Cerebellar cortex (tissue), 1 donor: Measurements from ENCODE around the gene BUD23.
"Not testable (repeated sequence)": the region's sequence is repeated elsewhere in the genome, so short reads cannot be mapped to it uniquely, and the experiment has no call there.

ENCODE experiments used
- DNase-seq: peaks from one replicate; pipeline ENCODE4 v3.0.0-alpha.2; 2015; ENCODE audit warnings: low spot score

Gene BUD23

GRCh38 chr7:73700581-73701134 is 17.3 kb downstream of the BUD23 start:
- DNase-seq: no peak

GRCh38 chr7:73701357-73701995 is 18.1 kb downstream of the BUD23 start:
- DNase-seq: peak; percentile 50

DNA sequence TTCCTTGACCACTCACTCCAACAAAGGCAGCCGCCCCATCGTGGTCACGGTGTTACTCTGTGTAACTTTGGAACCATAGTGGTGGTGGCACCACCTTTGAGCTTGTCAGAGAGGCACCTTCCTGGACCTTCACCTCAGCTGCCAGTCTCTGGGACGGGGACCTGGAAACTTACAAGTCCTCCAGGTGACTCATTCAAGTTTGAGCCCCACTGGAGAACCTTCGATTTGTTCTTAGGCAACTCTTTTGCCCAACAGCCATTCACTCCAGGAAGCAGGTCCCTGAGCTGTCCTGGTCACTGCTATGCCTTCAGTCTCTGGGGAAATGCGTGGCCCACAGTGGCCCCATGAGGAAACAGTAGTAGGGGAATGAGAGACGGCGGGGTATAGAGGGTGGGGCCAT is 18.8 kb downstream of the BUD23 start:
- no peak for DNase-seq

DNA sequence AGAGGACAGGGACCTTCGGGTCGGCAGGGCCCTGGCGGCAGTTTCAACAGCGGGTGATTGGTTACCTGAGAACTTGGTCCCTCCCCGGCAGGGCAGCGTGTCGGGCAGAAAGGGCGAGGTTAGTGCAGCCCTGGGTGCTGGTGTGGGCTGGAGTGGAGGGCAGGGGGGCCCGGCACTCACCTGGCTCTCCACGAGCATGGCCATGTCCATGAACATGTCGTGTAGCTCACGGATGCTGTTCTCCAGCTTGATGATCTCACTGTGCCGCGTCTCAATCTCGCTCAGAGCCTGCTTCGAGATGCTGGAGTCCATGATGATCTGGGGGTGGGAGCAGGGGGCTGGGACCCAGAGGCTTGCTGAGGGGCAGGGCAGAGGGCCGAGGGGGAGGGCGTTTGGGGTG is 19.3 kb downstream of the BUD23 start:
- DNase-seq: no peak

DNA sequence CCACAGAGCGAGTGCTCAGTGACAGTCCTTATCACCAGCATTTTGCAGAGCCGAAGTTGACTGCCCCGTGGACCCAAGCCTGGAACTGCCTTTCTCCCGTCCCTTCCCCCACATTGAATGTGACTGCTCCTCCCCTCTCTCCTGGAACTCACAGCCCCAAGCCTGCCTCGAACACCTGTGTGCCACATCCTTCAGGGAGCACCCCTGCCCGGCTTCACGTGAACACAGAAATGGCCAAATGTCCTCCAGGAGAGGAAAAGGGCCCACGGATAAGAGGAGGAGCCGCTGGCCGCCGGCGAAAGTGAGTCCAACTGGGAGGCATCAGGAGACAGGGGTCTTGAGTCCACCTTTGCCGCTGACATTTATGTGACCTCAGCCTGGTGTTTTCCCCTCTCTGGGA is 19.8 kb downstream of the BUD23 start:
- DNase-seq: no peak

DNA sequence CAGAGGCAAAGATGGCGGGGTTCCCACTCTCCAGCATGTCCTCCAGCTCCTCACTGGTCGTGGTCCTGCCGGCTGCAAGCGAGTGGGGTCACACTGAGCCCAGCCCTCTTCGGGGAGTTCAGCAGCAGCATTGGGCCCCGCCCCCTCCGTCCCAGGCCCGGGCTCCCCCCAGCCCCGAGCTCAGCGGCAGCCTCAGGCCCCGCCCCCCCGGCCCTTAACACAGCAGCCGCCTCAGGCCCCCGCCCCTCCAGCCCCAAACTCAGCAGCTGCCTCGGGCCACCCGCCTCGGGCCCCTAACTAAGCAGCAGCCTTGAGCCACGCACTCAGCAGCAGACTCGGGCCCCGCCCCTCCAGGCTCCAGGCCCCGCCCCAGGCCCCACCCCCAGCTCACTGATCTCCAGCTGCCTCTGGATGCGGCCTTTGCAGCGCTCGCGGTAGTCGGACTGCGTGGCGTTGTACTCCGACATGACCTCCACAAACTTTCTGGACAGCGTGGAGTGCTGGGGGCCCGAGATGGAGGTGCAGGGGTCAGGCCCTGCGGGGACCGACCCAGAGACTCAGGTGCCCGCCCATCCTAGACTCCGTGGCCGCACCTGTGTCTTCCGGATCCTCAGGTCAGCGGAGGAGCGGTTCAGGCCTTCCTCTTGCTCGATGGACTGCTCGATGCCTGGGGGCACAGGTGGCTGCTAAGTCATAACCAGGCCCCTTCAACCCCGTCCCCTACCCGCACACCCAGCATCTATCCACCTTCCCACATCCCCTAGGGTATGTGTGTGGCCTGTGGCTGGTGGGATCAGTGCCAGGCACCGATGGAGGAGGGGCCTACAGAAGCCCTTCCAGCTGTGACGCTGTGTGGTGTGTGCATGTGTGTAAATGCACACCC is 20.6 kb downstream of the BUD23 start:
- DNase-seq: no peak

- DNase-seq: no peak
Observed at GRCh38 chr7:73704640-73705550, 21.5 kb downstream of the BUD23 start.

DNA sequence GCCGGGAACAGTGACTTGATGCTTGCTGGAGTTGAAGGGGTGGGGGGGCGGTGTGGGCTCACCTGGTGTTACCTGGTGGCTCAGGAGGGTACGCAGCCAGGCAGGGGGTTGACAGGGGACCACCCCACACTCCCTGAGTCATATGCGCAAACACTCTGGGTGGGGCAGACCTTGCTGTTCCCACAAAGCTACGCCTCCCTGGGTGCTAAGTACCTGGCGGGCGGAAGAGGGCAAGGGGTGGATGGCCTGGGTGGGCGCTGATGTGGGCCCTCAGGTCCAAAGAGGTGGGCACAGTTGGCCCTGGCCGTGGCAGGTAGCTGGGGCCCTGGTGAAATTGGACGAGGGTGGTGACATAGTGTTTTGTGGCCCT is 22.1 kb downstream of the BUD23 start:
- DNase-seq: no peak

- DNase-seq: no peak
Observed at GRCh38 chr7:73706126-73707044, 23.0 kb downstream of the BUD23 start.

GRCh38 chr7:73707045-73707631 is 23.7 kb downstream of the BUD23 start:
- no peak for DNase-seq

DNA sequence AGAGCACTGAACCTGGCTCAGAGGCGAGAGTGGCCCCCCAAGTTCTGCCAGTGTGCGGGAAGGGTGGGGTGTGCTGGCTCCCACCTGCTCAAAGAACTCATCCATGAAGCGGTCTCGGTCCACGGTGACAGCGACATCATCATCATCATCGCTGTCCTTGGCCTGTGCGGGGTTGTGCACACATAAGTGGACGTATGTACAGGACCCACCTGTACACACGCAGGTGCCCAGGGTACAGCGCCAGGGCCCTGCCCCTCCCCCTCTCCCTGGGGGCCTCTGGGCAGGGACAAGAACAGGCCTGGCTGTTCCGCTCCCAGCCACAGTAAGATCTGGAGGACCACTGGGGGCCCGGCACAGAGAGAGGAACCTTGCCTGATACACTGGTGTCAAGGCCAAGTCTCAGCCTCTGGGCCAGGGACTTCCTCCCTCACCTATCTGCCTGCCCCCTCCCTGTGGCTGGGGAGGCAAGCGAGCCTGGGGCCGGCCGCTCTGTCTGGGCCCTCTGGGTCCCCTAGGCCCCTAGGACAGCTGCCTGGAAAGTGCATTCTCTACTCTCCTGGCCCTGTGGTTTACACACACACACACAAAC is 25.7 kb downstream of the BUD23 start:
- no peak for DNase-seq

- DNase-seq: no peak
Observed at GRCh38 chr7:73712773-73713172, 29.4 kb downstream of the BUD23 start.

- DNase-seq: not testable (repeated sequence)
Observed at GRCh38 chr7:73713319-73713718, 29.9 kb downstream of the BUD23 start.

DNA sequence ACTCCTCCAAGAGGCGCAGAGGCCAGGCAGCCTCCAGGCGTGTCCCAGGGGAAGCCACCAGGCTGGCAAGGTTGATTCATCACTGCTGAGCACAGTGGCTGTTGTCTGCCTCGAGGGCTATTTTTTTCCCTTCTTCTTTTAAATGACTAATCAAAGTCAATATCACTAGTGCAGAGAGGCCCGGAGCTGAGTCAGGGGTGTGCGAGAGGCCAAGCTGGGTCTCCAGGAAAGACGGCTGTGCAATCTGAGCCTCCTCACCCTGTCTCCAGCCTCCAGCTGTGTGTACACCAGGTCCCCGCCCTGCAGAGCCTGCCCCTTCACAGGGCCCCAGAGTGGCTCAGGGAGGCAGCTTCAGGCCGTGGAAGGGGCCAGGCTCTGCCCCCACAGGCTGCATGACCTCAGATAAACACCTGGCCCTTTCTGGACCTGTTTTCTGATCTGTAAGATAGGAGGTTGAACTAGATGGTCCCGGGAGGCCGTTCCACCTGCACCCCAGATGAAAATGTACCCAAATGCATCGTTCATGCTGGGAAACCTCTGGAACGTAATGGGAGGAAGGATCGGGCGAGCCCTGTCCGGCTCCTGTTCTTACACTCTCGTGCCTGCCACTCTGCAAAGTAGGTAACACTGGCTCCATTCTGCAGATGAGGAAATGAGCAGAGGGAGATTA is 32.4 kb downstream of the BUD23 start:
- no peak for DNase-seq

DNA sequence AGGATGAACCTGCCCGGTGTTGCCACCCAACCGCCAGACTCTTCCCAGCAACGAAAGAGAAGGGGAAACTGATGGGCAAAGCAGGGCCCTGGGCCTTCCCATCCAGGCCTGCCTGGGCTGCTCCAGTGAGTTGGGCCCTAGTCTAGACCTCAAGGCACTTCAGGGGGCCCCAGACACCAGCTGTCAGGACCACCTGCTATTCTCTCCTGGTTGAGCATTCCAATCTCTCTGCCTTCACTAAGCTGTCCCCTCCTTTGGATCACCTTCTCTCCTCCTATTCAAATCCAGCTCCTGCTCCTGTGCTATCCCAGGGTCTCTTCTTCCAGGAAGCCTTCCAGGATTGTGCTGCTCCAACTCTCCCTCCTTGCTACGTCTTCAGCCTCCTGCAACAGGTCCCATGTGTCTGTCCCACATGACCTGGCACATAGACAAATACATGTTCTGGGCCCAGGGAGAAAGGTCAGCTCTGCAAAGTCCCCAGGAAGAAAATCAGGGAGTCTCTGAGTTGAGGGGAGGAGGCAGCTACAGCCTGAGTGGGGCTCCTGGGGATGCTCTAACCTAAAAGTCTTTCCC is 33.0 kb downstream of the BUD23 start:
- DNase-seq: no peak

DNA sequence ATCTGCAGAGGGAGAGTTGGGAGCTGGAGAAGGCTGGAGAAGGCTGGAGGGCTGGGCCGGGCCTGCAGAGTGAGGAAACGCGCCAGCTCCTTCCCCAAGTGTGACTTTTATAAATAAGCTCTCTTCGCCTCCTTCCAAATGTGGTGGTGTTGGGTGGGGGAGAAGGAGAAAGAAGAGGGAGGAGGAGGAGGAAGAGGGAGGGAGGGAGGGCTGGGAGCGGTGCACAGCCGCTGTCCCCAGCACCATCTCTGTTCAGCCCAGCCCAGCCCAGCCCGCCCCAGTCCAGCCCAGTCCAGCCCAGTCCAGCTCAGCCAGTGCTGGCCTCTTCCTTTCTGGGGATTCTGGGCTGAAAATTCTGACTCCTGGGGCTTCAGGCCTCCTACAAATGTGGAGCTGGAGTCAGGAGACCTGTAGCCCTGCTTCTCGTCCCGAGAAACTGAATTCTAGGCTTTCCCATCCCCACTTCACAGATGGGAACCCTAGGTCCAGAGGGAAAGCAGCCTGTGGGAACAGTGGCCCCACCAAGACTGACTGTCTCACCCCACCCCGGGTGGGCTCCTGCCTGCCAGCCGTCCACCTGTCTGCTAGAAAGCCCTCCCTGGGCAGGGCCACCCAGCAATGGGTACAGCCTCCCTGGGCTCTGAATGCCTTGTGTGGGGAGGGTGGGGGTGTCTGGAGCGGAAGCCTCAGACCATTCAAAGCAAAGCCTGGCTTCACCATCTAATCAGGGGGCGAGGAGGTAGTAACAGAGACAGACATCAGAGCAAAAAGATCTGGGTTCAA is 33.8 kb downstream of the BUD23 start:
- no peak for DNase-seq

GRCh38 chr7:73717991-73718405 is 34.6 kb downstream of the BUD23 start:
- DNase-seq: no peak

- DNase-seq: no peak
Observed at GRCh38 chr7:73718438-73718881, 35.1 kb downstream of the BUD23 start.
